HG03066 (cell line): ENCODE data around the gene MSLN.
"Not testable (repeated sequence)": the region's sequence is repeated elsewhere in the genome, so short reads cannot be mapped to it uniquely, and the experiment has no call there.

ENCODE experiments used
- ATAC-seq: cut with Tn5 transposase; IDR thresholded peaks from one replicate; pipeline ENCODE4 v1.9.1; 2021; ENCODE audit warnings: low read depth; ENCODE audit not compliant: unreplicated experiment

Gene MSLN

GRCh38 chr16:754121-754607 is 6.4 kb upstream of the MSLN start:
- ATAC-seq = not testable (repeated sequence)

DNA sequence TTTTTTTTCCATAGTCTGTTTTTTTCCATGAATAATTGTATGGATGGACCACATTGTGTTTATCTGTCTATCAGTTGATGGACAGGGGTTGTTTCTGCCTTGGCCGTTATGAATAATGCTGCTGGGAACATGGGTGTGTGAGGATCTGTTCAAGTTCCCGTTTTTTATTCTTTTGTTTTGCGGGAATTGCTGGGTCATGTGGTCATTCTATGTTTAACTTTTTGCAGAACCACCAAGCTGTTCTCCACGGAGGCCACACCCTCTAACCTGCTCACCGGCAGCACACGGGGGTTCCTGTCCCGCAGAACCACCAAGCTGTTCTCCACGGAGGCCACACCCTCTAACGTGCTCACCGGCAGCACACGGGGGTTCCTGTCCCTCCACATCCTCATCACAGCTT is 5.9 kb upstream of the MSLN start:
- ATAC-seq = no peak

- no peak for ATAC-seq
These were observed 4.1 kb upstream of the MSLN start for GRCh38 chr16:756428-756827.

DNA sequence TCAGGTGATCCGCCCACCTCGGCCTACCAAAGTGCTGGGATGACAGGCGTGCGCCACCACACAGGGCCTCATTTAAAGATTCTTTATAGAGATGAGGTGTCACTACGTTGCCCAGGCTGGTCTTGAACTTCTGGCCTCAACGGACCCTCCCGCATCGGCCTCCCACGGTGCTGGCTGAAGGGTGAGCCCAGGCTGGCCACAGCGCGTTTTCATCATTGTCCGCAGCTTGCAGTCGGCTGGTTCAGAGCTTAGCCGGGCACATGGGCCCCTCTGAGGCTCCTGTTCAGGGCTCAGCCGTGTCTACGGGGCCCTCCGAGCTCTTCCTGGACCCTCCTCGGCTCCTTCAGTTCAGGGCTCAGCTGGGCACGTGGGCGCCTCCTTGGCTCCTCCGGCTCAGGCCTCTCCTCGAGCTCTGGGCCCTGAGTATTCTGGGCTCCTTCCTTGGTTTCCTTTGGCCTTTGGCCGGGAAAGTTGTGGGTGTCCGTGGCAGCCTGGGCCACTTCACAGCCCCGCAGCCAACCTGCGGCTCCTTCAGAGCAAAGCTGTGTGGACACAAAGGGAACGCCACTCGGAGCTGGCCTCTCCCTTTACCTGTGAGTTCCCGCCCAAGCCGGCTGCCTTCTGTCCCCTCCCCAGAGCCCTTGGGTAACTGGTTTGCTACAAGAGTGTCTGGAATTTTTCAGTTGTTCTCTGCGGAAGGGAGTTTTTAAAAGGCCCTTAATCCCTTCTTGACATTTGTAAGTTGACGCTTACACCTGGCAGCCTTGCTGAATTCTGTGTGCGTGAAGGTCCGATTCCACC is 1.2 kb upstream of the MSLN start:
- ATAC-seq = no peak

- ATAC-seq = no peak
These were observed 469 bp upstream of the MSLN start for GRCh38 chr16:760065-760464.

DNA sequence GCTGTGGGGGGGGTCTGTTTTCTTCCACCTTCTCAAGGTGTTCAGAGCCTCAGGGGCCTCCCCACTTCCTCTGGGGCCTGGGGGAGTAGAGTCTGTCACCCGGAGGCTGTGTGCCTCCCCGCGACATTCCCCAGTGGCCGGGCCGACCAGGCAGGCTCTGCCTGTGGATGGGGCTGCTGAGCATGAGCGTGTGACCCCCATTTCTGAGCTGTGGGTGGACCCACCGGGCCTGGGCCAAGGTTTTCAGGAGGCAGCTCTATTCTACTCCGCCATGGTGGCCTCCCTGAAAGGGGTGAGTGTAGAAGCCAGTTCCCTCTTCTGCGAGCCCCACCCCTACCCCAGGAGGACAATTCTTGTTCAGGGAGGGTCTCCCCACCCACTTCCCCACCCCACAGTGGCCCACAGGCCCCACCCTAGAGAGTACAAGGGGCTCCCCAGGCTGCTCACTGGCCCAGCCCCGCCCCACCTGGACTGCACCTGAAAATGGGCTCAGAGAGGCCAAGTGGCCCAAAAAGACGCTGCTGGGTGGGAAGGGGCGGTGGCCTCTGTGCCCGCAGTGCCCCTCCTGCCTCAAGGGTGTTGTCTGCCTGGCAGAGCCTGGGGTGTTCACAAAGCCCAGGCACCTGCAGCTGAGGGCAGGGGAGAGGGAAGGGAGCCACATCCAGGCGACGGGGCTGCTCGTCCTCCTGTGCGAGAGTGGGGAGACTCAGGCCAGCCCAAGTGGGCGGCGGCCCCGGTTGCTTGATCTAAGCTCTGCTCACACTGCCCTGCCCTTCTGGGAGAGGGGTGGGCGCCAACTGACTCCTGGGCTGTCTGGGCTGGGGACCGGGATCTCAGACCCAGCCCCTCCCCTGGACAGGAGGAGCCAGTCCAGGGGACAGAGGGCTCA is 1.3 kb downstream of the MSLN start:
- no peak for ATAC-seq

- ATAC-seq = no peak
These were observed 2.2 kb downstream of the MSLN start for GRCh38 chr16:762595-763268.

- ATAC-seq = no peak
These were observed 3.0 kb downstream of the MSLN start for GRCh38 chr16:763369-764183.

- ATAC-seq = no peak
These were observed 3.7 kb downstream of the MSLN start for GRCh38 chr16:764184-764750.

DNA sequence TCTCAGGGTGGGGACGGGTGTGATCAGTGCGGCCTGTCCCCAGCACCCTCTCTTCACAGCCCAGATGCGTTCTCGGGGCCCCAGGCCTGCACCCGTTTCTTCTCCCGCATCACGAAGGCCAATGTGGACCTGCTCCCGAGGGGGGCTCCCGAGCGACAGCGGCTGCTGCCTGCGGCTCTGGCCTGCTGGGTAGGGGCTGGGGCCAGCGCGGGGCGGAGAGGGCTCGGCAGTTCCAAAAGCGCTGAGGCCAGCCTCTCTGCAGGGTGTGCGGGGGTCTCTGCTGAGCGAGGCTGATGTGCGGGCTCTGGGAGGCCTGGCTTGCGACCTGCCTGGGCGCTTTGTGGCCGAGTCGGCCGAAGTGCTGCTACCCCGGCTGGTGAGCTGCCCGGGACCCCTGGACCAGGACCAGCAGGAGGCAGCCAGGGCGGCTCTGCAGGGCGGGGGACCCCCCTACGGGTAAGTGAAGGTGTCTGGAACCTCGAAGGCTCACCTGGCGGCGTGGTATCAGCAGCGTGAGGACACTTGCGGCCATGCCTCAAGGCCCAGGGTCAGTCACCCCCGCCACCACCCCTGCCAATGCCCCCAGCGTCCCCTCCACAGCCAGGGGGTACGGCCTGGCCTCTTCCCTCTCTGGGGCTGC is 4.4 kb downstream of the MSLN start:
- ATAC-seq = no peak

DNA sequence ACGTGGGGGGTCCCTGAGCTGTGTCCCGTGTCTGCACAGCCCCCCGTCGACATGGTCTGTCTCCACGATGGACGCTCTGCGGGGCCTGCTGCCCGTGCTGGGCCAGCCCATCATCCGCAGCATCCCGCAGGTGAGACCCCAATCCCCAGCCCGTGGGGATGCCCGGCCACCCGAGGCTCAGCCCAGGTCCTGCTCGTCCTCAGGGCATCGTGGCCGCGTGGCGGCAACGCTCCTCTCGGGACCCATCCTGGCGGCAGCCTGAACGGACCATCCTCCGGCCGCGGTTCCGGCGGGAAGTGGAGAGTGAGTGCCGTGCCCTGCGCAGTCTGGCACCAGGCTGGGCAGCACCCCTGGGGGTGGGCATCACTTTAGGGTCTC is 4.9 kb downstream of the MSLN start:
- no peak for ATAC-seq

DNA sequence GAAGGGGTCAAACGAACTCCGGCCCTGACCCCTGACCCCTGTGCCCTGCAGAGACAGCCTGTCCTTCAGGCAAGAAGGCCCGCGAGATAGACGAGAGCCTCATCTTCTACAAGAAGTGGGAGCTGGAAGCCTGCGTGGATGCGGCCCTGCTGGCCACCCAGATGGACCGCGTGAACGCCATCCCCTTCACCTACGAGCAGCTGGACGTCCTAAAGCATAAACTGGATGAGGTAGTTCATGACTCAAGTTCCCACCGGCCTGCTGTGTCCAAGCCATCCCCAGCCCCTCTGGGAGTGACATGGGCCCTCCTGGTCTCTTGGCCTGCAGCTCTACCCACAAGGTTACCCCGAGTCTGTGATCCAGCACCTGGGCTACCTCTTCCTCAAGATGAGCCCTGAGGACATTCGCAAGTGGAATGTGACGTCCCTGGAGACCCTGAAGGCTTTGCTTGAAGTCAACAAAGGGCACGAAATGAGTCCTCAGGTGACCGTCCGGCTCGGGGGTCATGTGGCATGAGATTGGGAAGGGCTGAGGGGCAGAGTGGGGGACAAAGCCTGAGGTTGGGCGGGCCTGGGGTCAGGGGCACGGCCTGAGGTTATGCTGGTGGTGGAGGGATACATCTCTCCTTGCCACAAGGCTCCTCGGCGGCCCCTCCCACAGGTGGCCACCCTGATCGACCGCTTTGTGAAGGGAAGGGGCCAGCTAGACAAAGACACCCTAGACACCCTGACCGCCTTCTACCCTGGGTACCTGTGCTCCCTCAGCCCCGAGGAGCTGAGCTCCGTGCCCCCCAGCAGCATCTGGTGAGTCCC is 5.7 kb downstream of the MSLN start:
- no peak for ATAC-seq

DNA sequence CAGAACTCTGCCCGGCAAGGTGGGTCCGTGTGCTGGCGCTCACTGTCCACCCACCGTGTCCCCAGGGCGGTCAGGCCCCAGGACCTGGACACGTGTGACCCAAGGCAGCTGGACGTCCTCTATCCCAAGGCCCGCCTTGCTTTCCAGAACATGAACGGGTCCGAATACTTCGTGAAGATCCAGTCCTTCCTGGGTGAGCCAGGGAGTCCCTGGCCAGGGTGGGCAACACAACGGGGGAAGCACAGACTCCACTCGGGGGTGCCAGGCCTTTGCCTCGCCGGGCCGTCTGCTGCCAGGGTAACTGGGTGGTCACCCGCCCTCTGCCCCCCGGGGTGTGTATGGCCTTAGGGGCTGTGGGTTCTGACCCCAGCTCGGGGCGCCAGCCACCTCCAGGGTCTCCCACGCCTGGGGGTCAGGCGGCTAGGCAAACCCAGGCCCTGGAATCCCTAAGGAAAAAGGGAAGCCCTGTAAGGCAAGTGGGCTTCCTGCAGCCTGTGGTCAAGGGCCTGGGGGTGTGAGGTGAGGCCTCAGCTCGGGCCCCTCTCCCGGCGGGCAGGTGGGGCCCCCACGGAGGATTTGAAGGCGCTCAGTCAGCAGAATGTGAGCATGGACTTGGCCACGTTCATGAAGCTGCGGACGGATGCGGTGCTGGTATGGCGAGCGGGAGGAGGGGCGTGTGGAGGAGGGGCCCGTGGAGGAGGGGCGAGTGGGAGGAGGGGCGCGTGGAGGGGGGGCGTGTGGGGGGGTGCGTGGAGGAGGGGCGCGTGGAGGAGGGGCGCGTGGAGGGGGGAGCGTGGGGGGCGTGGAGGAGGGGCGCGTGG is 6.5 kb downstream of the MSLN start:
- ATAC-seq = no peak

DNA sequence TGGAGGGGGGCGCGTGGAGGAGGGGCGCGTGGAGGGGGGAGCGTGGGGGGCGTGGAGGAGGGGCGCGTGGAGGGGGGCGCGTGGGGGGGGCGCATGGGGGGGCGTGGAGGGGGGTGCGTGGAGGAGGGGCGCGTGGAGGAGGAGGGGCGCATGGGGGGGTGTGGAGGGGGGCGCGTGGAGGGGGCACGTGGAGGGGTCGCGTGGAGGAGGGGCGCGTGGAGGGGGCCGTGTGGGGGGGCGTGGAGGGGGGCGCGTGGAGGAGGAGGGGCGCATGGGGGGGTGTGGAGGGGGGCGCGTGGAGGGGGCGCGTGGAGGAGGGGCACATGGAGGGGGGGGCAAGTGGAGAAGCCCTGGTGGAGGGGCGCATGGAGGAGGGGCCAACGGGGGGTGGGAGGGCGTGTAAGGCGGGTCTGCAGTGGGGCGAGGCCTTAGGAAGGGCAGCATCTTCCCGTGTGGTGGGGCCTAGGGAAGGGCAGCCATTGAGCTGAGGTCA is 7.3 kb downstream of the MSLN start:
- no peak for ATAC-seq

DNA sequence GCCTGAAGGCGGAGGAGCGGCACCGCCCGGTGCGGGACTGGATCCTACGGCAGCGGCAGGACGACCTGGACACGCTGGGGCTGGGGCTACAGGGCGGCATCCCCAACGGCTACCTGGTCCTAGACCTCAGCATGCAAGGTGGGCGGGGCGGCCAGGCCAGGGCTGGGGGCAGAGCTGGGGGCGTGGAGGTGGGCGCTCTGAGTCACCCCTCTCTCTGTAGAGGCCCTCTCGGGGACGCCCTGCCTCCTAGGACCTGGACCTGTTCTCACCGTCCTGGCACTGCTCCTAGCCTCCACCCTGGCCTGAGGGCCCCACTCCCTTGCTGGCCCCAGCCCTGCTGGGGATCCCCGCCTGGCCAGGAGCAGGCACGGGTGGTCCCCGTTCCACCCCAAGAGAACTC is 7.9 kb downstream of the MSLN start:
- no peak for ATAC-seq

DNA sequence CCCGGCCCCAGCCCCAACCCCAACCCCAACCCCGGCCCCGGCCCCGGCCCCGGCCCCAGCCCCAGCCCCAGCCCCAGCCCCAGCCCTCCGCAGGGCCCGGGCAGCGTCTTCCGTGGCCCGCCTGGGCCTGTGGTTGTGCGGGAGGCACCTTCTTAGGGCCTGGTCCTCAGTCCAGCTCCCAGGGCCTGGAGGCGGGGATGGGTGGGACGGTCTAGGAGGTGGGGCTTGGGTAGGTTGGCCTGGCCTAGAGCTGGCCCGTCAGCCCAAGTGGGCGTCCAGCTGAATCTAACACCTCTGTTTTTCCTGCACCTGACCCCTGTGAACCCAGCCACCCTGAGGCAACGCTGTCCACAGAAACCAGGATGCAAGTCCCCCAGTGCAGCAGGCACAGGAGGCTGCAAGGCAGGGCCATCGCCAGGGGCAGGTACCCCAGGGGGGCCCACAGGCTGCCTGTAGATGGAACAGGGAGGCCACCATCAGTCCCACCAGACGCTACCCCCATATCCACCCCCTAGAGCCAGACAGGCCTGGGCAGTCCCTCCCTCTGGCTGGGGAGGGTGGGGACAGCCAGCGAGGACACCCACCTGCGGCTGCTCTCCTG is 8.8 kb downstream of the MSLN start:
- no peak for ATAC-seq

DNA sequence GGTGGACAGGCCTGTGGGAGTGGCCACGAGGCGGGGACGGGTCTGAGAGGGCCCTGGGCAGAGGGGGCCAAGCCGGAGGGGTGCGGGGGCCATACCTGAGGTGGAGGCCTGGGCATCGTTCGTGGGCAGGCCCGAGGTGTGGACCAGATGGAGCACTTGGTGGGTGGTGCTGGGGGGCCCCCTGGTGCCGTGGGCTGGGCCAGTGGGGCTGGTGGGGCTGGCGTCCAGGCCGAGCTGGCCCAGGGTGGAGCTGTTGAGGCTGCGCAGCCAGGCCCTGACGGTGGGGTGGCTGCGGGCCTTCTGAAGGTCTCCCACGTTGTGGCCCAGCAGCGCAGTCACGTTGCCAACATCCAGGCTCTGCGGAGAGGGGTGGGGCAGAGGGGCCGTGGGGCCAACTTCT is 9.4 kb downstream of the MSLN start:
- ATAC-seq = no peak
